ENCODE data around the gene NSF.
"Not testable (repeated sequence)": the region's sequence is repeated elsewhere in the genome, so short reads cannot be mapped to it uniquely, and the experiment has no call there.

Gene NSF

DNA sequence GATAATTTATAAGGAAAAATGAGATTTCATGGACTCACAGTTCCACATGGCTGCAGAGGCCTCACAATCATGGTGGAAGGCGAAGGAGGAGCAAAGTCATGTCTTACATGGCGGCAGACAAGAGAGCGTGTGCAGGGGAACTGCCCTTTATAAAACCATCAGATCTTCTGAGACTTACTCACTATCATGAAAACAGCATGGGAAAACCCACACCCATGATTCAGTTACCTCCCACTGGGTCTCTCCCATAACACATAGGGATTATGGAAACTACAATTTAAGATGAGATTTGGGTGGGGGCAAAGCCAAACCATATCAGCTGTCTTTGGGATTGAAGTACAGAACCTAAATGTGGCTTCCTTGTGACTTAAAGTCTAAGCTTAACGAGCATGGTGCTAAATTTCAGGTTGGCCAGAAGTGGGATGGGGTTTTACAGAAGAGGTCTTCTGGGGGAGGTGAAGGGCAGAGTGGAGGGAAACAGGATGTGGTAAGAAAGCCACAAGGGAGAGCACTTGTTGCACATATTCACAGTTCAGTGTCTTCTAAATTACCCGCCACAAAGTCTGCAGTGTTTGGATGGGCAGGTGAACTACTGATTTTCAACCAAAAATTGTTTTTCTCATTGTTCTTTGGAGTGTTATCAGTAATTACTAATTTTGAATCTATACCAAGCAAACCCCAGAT is 38.4 kb downstream of the NSF start:
- in situ Hi-C loops (cut with MboI; ENCODE audit: low sequenced_read_pairs), result not testable (repeated sequence)

DNA sequence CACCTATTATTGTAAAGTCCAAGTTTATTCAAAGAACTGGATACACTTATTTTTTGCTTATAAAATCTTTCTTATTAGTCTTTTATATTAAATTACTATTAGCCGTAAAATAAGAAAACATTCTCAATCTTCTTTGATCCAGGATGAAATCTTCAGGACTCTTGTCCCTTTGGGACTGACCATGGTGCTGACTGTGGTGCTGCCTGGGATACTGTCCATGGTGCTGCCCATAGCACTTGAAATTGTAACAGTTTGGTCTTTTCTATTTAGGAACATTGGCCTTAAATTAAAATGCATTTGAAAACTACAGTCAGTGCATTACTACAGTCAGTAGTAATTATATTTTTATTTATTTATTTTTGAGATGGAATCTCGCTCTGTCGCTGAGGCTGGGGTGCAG is 41.7 kb downstream of the NSF start:
- in situ Hi-C loops (cut with MboI; ENCODE audit: low sequenced_read_pairs), result not testable (repeated sequence)

DNA sequence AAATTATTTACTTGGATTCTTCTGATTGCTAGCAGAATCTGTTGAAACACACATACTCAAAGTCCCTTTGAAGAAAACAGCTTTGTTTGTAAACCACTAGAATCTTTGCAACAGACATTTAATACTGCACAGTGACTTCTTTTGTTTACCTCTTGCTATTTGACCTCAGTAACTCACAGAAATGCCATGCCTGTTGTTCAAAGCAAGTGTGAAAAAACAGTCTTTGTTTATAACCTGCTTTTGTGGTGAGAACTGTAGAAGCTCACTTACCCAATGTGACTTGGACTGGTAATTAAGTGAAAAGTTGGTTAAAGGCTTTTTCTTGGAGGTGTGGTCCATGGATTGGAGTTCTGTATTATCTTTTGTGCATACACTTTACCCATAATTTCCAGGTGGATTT is 44.4 kb downstream of the NSF start:
- in situ Hi-C loops (cut with MboI; ENCODE audit: low sequenced_read_pairs), result not testable (repeated sequence)

DNA sequence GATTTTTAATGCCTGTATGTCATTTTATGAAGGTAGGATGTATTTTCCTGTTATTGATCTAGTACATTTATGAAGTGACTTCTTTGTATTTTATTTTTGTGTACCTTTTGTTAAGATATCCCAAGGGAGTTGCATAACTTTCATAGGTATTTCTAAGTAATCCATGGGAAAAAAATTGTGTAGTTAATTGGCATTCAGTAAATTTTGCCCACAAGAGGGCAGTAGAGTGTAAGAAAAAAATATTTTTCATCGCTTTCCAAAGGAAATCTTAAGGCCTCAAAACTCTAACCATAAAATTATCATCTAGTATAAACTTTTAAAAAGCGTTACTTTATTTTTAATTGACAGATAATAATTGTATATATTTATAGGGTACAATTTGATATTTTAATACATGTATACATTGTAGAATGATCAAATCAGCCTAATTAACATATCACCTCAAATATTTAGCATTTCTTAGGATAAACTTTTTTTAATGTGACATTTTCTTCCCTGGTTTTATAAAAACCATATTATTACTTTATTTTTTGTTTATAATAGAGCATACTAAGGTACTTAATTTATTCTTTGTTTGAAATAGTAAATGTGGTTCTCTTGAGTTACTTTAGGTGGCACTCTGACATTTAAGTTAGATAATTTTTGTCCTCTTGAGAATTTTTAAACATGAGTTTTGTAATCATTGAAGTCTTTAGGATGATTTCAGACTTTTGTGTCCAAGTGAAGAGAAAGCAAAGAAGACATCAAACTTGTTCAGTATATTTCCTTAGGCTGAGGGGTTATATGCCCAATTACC is 51.6 kb downstream of the NSF start:
- in situ Hi-C loops (cut with MboI; ENCODE audit: low sequenced_read_pairs), result not testable (repeated sequence)

DNA sequence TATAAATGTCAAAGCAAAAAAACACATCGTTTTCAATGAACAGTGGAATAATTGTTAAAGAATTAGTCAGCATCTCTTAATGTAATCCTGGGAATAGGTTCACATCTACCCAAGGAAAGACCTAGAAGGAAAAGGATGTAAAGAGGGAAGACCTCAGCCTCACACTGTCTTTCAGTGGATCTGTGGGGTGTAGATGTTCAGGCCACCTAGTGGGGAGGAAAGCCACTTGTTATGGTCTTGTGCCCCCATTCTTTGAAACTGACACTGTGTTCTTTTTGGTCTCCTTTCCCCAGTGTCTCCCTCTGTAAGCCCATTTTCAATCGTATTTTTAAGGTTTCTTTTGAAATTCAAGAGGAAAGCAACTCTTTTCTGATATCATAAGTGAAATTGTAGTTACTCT is 56.8 kb downstream of the NSF start:
- in situ Hi-C loops (cut with MboI; ENCODE audit: low sequenced_read_pairs), result not testable (repeated sequence)

DNA sequence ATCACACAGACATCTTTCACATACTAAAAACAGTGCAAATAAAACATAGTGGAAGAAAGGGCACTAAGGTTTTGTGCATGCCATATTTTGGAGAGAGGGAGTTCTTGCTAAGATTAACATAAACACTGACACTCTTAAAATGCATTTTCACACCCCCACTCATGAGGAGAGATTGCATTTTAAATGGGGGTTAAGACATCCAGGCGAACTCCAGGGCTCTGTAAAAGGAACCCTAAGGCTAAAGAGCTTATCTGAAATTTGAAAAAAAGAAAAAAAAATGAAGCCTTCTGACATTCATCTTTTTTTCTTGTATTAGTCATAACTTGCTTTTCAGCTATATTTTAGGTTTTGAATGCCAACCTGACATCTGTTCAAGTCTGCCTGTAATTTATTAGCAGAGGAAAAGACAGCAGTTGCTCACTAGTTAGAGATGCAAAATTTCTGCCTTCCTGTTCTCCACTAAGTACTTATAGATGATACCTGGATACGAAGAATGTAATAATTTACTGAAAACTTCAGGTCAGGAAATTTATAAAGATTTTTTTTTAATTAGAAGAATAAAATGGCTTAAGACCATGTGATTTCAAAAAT is 57.3 kb downstream of the NSF start:
- in situ Hi-C loops (cut with MboI; ENCODE audit: low sequenced_read_pairs), result not testable (repeated sequence)

DNA sequence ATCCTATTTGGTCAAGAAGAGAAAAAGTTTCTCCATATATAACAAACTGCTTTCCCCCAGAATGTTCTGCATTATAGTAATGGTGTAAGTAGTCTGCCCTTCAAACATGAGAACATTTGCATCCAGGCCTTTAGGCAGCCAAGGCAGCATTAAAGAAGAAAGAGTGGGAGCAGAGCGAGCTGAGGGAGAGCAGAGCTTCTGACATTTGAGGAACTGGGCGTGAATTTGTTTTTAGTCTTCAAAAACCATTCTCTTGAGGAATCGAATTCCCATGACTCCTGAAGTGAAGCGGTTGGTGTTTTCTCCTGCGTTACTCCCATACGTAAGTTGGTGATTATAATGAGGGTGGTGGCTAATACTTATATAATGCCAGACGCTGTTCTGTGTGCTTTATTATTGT is 58.8 kb downstream of the NSF start:
- in situ Hi-C loops (cut with MboI; ENCODE audit: low sequenced_read_pairs), result not testable (repeated sequence)

DNA sequence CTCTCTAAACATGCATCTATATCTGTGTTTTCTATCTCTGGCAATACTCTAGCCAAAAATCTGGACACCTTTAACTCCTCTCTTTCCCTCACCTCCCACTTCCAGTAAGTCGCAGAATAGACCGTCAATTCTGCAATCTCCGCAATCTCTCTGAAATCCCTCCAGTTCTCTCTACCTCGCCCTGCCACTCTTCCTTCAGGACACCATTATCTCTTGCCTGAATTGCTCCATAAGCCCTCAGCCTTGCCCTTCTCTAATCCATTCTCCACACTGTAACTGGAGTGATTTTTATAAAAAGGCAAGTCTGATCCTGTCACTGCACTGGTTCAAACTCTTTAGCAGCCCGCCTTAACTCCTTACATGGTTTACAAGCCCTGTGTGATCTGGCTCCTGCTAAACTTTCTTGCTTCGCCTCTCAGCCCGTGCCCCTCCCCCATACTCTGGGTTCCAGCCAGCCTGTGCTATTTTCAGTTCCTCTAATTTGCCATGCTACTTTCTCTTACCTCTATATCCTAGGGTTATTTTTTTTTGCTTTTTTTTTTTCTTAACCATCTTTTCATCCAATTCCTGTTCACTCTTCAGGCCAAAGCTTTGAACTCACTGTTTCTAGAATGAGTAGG is 61.7 kb downstream of the NSF start:
- in situ Hi-C loops (cut with MboI; ENCODE audit: low sequenced_read_pairs), result not testable (repeated sequence)

DNA sequence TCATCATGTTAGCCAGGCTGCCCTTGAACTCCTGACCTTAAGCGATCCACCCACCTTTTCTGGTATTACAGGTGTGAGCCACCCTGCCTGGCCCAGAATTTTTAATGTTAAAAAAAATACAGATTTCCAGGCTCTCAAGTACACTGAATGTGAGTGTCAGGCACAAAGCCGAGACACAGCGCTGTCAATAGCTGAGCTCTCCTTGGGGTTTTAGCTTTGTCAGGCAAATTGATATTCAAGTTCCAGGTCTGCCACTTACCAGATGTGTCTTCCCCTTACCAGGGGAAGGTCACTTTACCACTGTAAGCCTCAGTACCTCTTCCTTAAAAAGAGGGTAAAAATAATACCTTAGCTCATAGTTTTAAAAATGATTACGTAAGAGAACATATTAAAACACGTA is 67.8 kb downstream of the NSF start:
- in situ Hi-C loops (cut with MboI; ENCODE audit: low sequenced_read_pairs), result not testable (repeated sequence)

DNA sequence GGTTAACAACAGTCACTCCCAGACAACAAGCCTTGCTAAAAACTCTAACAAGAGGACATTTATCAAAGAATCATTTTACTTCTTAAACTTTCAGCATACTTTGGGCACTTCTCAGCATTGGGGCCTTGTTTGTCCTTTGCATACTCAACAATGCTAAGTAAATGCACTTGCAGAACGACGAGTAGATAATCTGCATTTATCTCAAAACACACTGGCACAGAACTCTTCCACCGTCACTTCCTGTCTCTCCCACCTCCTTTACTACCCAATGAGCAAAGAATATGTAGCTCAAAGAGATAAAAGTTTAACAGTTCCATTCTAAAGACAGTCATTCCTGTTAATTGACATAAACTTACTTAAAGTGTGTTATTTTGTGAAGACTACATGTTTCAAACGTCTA is 69.2 kb downstream of the NSF start:
- in situ Hi-C loops (cut with MboI; ENCODE audit: low sequenced_read_pairs), result not testable (repeated sequence)

DNA sequence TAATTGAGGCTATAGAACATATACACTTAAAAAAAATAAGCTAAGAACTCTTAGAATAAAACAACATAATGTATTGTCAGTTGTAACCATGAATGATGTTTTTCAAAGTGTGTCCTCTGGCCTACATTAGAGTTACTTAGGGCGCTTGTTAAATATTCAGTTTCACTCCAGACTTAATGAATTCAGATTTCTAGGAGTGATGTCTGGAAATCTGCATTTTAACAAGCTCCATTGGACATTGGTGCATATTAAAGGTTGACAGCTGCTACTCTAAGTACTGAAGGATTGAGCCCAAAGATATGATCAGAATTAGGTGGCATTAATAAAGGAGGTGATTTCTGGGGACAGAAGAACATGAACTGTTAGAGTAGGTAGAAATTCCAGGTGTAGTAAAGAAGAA is 72.7 kb downstream of the NSF start:
- in situ Hi-C loops (cut with MboI; ENCODE audit: low sequenced_read_pairs), result not testable (repeated sequence)

DNA sequence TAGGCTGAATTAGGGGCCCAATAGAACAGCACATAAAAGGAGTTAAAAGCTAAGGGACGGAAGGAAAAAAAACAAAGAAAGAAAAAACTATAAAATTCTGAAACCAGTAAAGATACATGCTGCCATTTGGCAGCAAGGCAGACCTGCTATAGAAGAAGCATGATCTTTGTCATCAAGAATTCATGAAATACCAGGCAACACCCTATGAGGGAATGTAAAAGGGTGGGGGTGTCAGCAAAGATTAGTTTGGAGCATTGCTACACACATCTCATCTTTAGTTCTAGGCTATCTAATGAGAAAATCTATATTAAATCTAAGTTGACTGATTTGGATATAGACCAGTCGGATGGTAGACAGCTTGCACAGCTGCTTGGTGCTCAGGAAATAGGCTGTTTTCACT is 73.1 kb downstream of the NSF start:
- in situ Hi-C loops (cut with MboI; ENCODE audit: low sequenced_read_pairs), result not testable (repeated sequence)

DNA sequence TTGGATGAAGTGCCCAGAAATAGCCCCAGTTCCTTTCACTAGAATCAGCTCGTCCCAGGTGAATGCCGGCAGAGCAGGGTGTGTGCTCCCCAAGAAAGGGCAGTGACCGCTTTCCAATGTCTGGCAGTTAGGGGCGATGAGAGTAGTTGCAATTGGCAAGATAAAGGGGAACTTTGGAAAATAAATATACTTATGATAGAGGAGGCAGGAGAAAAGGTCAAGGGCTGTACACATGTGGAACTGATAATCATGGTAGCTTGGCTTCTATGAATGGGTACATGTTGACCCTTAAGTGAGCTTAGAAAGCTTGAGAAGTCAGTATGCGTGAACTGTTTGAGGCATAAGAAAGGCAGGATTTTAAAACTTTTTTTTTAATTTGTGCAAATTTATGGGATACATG is 75.5 kb downstream of the NSF start:
- in situ Hi-C loops (cut with MboI; ENCODE audit: low sequenced_read_pairs), result not testable (repeated sequence)

DNA sequence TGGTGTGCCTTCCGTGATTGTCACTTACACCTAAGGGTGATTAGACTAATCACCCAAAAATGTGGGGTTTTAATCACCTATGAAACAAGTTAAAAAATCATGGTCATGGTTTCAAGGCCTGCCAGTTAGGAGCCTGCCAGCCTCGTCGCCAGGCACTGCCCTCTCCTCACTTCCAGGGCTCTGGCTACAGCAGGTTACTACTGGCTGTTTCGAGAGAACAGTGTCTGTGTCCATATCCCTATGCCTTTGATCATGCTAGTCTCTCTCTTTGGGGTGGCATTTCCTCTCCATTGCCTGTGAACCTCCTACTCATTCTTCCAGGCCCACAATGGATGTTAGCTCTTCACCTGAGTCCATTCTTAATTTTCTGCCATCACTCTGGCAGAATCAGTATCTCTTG is 80.3 kb downstream of the NSF start:
- in situ Hi-C loops (cut with MboI; ENCODE audit: low sequenced_read_pairs), result not testable (repeated sequence)

DNA sequence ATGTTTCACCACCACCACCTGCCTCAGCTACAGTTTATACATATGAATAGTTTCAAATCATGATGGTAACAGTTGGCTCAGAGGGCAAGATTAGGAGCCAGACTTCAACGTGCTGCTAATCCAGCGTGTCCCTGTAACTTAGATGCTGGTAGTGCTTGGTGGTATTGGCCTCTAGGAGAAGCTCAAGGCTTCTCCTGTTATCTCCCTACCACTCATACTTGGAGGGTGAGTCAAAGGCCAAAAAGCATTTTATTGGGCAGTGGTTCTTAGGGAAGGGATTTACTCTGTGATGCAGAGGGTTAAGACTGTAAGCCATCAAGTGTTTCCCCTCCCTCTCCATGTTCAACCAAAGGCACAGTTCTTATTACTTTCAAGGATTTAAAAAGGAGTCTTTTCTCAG is 82.3 kb downstream of the NSF start:
- in situ Hi-C loops (cut with MboI; ENCODE audit: low sequenced_read_pairs), result not testable (repeated sequence)

DNA sequence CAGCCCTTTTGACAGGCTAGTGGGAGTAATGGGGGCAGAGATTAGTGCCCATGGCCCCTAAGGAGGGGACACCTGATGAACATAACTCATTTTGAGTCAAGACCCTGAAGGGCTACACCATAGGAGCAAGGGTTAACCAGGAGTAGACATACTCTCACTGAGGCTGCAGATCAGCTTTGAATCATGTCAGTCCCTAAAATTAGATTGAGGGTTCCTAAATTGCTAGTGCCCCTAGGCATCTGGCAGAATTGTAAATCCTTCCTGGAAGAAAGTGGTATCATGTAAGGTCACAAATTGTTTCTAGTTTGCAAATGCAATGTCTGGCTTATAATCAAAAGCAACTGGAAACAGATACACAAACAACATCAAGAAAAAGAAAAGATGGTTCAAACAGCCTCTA is 87.3 kb downstream of the NSF start:
- in situ Hi-C loops (cut with MboI; ENCODE audit: low sequenced_read_pairs), result not testable (repeated sequence)

DNA sequence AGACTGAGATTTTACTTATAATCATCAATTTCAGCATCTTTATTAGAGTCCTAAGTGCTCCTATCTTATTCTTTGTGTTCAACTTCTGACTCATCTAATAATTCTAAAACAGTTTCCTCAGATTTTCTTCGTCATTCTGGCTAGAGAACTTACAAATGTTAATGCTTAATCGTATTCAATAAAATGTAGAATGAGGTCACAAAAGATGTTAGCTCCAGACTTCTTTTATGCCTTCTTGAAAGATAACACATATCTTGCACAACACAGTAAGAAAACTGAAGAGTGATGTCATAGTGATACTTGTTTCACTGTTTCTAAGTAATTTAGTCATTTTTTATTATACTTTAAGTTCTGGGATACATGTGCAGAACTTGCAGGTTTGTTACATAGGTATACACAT is 93.2 kb downstream of the NSF start:
- in situ Hi-C loops (cut with MboI; ENCODE audit: low sequenced_read_pairs), result not testable (repeated sequence)

DNA sequence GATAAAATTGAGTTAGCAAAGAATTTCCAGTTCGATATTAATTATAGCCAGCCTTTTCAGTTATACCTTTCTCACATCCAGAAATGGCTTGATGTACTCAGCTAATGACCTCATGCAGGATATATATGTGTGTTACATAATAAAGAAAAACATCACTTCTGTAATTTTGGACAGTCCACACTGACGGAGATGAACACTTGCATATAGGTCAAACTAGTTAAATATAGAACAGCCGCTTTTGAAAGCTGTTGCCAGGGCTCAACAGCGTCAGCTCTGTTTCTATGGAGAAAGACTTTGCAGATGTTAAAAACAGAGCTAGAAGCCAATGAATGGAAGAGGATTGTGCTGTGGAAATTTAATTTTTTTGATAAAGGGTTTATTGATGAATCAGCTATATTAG is 94.8 kb downstream of the NSF start:
- in situ Hi-C loops (cut with MboI; ENCODE audit: low sequenced_read_pairs), result not testable (repeated sequence)

DNA sequence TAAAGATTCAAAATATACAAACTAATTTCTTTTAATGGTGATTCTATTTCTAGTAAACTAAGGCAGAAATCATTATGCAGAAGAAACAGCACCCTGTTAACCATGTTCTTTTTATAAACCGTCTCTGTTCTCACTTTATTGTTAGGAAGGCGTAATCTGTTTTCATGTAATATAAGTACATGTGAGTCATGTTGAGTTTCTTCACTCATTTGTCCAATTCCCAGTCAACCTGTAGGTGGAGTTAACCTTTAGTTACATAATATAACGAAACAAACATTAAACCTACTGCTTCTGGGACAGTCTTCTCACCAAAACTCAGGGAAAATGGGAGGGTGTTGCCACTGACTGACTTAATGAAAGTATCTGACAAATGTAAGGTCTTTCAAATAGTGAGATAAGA is 101.7 kb downstream of the NSF start:
- in situ Hi-C loops (cut with MboI; ENCODE audit: low sequenced_read_pairs), result not testable (repeated sequence)

DNA sequence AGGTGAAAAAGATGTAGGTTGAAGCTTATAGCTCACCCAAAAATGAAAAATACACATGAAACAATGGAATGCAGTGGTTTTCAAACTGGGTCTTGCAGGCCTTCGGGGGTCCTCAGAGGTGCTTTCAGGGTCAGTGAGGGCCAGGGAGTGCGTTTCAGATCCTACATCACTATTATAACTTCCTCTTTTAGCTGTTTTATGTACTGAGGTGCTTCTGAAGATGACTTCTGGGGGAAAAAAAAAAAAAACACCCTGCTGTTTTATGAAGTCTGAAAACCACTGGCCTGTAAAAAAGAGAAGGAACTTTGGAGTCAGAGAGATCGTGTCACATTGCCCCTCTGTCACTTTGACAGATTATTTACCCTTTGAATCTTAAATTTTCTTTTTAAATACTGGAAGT is 102.8 kb downstream of the NSF start:
- in situ Hi-C loops (cut with MboI; ENCODE audit: low sequenced_read_pairs), result not testable (repeated sequence)

DNA sequence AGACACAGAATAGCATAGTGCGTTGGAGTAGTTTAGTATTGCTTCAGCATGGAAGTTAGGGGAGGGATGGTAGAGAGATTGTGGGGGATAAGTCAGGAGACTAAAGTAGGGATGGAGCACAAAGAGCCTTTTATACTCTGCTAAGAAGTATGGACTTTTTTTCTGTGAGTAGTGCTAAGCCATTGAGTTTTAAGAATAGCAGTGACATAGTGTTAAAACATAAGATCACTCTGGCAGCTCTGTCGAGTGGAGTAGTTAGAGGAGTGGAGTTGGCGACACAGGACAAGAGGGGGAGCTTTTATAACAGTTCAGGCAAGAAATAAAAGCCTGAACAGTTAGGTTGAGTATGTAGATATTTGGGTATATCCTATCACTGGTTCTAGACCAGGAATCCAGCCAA is 106.1 kb downstream of the NSF start:
- in situ Hi-C loops (cut with MboI; ENCODE audit: low sequenced_read_pairs), result not testable (repeated sequence)

DNA sequence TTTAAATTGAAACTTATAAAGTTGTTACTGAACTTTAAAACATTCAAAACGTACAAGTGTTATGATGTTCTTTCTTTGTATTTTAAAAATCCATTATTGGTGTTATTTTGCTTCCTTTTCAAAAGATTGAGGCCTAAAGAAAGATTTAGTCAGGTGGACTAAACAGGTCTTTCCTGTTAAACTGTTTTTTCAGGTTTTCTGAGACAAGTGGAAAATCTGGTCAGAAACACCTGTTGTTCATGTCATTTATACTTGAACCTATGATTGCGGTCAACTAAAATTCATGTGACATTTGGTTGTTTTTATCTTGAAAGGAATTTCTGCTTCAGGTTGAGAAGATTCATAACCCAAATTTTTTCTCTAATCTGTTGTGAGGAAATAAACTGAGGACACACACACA is 108.5 kb downstream of the NSF start:
- in situ Hi-C loops (cut with MboI; ENCODE audit: low sequenced_read_pairs), result not testable (repeated sequence)
